ENCODE measurements around the gene EVPL.
A peak's percentile ranks its signal among the peaks of the same experiment; 100 is the strongest.
"Not testable (repeated sequence)": the region's sequence is repeated elsewhere in the genome, so short reads cannot be mapped to it uniquely, and the experiment has no call there.

Gene EVPL

DNA sequence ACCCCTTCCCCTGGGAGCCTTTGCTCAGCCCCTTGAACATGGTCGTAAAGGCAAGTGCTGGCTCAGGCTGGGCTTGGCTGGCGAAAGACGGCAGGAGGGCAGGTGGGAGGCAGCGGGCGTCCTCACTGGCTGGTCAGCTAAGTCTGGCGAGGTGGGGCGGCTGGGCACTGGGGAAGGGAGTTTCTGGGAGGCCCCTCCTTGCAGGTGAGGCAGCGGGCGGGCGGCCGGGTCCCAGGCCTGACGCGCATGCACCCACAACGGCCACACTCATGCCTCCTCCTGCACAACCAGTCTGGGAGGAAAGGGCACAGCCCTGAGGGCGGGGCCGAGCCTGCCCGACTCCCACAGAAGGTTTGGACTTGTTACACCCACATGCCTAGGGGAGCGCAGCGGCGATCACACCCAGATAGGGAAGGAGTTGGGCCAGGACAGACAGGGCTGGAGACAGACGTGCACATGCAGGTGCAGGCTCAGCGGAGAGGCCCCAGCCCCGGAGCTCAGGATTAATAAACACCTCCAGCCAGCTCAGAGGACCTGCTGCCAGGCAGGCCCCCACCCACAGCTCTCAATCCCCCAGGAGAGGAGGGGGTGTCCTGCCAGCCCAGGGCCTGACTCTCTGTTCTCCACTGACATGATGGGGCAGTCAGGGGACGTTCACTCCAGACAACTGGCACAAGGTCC is at the start of gene EVPL:
EVPL (minus strand) TSS at position 148 of the 681 bp plus-strand sequence; CDS start at position 40, 108 bp downstream.
- peak; percentile 36 for DNase-seq

DNA sequence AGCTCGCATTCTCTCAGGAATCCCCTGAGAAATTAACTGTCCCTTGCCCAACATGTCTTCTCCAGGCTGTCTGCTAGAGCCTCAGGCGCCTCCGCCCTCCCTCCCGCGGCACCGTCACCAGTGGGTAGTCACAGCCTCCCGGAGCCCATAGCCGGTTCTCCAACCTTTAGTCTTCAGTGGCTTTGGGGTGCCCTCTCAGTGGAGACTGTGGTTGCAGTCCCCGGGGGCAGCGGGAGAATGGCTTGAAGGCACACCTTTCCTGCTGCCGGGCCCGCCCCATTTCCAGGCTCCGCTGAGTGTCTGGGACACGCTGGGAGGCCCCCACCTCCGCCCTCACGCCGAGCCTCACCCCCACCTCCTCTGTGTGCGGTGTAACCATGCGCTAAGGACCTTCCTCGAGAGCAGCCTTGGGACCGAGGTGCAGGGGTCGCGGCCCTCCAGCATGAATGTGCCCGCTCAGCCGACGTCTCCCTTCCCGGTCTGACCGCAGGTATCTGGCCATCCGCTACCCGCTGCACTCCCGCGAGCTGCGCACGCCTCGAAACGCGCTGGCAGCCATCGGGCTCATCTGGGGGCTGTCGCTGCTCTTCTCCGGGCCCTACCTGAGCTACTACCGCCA is 49.1 kb upstream of the EVPL start:
- DNase-seq = no peak

- DNase-seq = peak; percentile 21
These were observed 48.4 kb upstream of the EVPL start for GRCh38 chr17:76075364-76076145.

DNA sequence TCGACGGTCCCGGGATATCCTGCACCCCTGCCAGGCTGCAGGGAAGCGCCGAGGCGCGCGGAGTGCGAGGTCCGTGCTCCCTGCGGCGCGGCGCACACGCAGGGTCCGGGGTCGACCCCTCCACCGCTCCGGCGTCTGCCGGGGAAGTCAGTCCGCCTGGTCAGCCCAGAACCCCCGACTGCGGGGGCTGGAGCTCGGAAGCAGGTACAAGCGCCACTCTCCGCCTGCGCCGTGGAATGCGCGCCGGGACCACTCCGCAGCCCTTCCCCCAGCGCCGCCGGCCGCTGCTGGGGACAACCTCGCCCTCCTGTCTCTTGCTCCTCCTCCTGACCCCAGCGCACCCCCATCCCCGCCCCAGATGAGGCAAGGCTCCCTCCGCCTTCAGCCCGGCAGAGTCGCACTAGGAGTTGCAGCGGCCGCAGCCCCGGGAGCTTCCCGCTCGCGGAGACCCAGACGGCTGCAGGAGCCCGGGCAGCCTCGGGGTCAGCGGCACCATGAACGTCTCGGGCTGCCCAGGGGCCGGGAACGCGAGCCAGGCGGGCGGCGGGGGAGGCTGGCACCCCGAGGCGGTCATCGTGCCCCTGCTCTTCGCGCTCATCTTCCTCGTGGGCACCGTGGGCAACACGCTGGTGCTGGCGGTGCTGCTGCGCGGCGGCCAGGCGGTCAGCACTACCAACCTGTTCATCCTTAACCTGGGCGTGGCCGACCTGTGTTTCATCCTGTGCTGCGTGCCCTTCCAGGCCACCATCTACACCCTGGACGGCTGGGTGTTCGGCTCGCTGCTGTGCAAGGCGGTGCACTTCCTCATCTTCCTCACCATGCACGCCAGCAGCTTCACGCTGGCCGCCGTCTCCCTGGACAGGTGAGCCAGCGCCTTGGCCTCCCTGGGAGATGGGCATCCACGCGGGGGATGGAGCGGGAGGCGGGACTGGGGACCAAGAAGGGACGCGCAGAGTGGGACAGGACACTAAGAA is 47.6 kb upstream of the EVPL start, which contains the start of gene GALR2:
GALR2 (plus strand) TSS at position 392 of the 974 bp plus-strand sequence; CDS start at position 495, 103 bp downstream.
- no peak for DNase-seq

- peak; percentile 94 for DNase-seq
These were observed 45.2 kb upstream of the EVPL start, which contains the start of gene SRP68 for GRCh38 chr17:76072148-76072858. Gene SRP68 (minus strand): TSS chr17:76072517. CDS start chr17:76072491, 26 bp downstream.

DNA sequence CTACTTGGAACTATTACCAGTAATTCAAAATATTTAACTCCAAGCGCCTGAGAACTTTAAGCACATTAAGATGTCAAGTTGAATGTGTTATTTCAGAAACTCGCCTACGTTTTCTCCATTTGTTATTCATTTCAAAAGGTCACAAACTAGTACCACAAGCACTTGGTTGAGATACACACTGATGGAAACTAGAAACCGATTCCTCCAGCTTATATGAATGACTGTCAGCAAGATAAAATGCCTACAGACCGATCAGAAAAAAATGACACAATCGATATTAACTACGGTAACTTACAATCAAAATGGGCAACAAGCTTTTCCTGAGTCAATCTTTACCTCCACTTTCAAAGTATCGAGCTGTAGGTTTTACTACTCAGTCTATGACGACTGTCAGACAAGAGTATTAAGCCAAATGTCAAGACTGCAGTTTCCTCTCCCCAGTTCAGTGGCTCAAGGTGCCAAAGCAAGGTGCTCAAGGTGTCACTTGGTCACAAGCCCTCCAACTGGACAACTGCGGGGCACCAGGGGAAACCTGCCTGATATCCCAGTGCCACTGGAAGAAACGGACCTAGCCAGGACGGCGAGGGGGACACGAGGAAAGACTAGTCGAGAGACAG is 44.5 kb upstream of the EVPL start:
- DNase-seq = no peak

GRCh38 chr17:76065775-76066174 is 38.7 kb upstream of the EVPL start:
- DNase-seq = no peak

DNA sequence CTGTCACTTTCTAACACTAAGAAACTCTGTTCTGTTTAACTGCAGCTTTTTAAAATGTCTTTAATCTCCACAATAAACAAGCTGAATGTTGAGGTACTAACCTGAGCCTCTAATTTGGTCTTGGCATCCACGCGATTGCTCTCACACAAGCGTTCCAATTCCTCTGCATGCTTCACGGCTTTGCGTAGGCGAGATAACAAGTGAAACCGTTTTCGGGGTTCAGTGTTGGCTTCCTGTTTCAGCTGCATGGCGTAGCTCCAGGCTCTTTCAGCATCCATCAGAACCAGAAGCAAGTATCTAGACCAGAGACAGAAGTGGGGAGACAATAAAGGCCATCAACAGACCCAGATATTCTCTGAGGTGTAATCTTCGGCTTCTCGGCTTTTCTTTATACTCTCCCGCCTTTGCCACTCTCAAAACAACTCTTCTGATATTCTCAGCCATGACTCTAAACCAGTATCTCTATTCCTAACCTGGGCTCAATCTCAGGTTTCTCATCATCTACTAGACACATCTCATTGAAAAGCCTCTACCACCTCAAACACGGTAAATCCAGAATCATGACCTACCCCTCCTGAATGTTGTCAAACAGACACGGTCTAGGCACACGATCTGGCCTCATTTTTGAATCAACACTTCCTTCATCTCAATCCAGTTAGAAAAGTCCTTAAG is 36.9 kb upstream of the EVPL start:
- DNase-seq = no peak

- not testable (repeated sequence) for DNase-seq
These were observed 31.2 kb upstream of the EVPL start for GRCh38 chr17:76058264-76058663.

DNA sequence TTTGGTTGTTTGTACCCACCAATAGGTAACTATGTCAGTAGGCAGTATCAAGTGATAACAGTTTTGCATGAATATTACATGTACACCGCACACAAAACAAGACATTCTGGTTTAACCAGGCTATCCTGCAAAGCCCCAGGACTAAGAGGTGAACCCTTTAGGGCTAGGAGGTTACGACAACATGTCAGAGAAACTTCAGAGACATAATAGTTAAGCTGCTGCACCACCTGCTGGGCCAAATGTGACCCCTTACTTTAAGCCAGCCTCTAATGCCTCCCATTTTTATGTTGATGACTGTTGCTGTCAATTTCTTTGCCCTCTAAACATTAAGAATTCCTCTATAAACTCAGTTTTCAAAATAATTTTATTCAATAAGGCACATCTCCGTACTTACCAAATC is 29.8 kb upstream of the EVPL start:
- no peak for DNase-seq

DNA sequence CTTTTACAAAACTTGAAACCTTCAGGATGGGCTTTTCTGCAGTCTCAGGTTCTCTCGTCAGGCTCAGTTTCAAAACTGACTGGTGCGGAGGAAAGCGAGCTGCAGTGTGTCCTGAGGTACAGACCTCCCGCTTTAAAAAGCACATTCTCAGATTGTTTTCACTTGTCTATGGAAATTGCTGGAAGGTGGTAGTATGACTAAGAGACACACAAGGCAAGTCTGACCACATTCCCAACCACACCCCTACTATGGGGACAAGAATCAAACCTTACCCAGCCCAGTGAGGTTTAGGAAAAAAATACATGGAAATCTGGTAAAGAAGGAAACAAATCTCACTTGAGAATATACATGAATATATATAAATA is 27.0 kb upstream of the EVPL start:
- peak; percentile 29 for DNase-seq

DNA sequence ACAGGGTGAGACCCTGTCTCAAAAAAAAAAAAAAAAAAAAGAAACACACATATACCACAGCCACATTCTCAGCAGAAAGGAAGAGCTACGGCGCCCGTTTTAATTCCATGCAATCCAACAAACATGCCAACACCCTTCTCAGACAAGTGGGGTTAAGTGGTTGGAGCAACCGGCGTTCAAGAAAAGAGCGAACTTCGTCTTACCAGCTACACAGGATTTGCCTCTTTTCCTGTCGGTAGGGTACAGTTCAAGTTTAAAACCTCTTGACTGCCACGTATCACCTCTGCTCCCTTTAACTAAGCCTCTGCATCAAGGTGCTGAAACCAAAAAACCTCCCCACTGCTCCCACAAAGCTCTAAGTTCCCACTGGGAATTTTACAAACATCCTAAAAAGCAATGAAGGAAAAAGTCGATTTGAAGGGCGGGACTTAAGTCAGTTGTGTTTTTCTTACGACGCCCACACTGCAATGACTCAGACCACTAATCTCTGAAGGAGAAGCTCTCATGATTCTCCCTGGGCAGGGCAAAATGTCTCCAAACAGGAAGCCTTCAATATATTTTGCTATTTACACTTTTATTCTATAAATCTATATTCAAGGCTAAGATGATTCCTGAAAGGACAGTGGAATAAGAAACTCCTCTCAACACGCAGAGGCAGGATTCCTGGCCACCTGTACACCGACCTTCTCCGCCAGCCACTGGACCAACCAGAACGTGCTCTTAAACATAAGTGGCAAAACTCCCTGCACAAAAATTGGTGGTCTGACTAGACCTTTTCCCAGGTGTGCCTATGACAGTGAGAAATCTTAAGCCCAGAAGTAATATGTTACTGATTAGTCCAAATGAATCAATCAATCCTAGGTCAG is 26.4 kb upstream of the EVPL start:
- DNase-seq = peak; percentile 78

- no peak for DNase-seq
These were observed 24.5 kb upstream of the EVPL start for GRCh38 chr17:76051561-76051960.

DNA sequence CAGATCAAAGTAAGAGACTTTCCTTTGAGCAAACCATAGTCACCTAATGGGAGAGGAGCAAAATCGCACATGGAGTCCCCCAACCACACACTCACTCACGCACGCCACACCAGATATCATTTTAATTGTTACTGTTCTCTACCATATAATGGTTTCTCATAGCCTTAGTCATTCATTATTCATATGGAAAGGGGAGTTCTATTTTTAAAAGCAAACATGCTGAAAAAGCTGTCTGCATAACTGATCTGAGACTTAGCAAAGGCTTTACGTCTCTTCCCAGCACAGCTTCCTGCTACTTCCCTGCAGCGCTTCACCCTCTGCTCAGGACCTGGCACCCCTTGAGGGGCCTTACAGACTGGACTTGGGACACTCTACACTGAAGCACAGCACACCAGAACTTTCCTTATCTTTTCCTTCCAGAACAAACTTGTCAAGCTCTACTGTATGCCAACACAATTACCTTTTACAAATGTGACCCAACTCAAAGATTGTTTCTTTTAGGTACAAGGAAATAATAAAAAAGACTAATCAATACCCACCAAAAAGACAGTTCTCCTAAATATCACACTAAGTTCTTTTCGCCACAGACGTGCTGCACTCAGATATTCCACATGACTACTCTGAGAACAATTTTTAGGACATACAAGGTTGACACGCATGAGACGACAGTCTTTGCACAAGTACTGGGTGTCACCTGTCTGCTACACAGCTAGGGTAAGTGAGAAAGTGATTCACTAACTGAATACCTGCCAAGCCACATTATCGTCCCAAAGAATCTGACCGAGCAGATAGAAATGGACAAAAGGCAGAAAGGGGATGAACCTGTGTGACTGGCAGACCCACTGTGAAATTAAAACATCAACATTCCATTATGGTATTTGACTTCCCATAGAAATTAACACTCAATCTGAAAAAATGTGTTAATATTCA is 23.7 kb upstream of the EVPL start:
- DNase-seq = no peak

GRCh38 chr17:76049836-76050537 is 22.9 kb upstream of the EVPL start:
- DNase-seq = peak; percentile 13

DNA sequence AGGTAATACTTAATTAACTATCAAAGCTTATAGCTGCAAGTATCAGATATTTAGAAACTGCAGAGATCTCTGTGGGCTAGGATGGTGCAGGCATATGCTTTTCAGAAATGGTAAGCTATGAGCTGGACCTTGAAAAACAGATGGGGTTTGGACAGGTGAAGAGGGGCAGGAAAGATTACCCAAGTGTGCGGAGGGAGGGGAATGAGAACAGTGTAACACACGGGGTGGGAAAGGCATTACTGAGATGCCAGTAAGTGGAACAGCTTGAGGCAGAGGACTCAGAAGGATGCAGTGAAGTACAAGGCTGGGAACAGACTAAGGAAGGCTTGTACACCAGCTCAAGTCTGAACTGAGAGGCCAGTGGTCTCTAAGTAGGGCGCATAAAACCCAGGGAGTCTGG is 22.1 kb upstream of the EVPL start:
- DNase-seq = no peak

GRCh38 chr17:76048711-76049110 is 21.6 kb upstream of the EVPL start:
- no peak for DNase-seq

DNA sequence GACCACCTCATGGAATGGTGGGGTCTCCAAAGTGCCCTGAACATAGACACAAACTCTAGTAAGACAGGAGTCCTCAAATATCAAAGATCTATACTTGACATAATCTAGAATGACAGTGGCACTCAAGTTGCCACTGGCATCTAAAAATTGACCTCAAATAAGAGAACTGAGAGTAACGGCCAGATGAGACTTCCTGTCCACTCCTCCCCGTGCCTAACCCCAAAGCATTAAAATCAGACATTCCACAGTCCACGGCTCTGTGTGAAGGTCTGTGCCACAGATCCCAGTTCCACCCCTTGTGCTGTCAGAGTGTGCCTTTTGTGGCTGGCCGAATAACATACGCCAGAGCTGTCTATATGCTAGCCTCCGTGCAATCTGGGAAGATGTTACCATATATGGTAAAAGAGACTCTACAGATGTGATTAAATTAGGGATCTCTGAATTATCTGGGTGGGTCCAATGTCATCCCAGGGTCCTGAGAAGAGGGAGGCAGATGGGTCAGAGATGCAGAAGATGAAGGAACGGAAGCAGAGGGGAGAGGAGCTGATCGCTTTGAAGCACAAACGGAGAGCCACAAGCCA is 21.0 kb upstream of the EVPL start:
- DNase-seq = no peak
